HEK293T (cell line): ENCODE results near the gene ATP6V1G1.

Source experiments
- BHLHE40 ChIP-seq: fragments of 450-650 bp; IDR thresholded peaks from 2 replicates; pipeline ENCODE4 v1.6.1; 2016; ENCODE audit warnings: mild to moderate bottlenecking, moderate library complexity, borderline replicate concordance
- FOXA1 ChIP-seq: fragments of 450-650 bp; IDR thresholded peaks from 2 replicates; pipeline ENCODE4 v1.6.1; 2016; ENCODE audit warnings: mild to moderate bottlenecking
- FOXK2 ChIP-seq: fragments of 450-650 bp; IDR thresholded peaks from 2 replicates; pipeline ENCODE4 v1.6.1; 2016; ENCODE audit warnings: mild to moderate bottlenecking
- TARDBP ChIP-seq: fragments of 450-650 bp; IDR thresholded peaks from 2 replicates; pipeline ENCODE4 v1.6.1; 2016

DNA sequence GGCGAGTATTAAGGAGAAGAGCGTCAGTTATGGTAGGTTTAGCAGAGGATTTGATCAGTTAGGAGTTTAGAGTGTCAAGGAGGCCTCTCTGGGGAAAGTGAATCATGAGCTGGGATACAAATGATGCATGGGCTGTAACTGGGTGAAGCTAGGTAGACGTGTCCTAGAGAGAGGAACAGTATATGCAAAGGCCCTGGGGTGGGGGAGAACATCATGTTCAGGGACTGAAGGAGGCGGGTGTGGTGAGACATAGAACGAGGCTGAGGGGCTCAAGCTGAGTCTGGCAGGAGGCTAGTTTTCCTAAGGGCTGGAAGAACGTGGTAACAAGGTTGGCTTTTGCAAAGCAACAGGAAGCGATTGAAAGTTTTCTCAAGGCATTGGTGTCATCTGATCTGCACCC lies 34.0 kb downstream of the ATP6V1G1 start:
- TF ChIP-seq BHLHE40 (no peak), FOXK2 (no peak), TARDBP (no peak), FOXA1 (no peak)
